Panc1 (cell line): ENCODE results near the gene PDE1C. TPM values are rescaled to one million over a fixed set of nuclear protein-coding genes. Genes with fewer than 3 reads are reported as not detected.

Experiments
- ATAC-seq: fragments of 200-7000 bp; cut with Tn5 transposase; 2 replicates; pipeline ENCODE4 v1.9.1; 2020; ENCODE audit warnings: mild to moderate bottlenecking, moderate library complexity
- BruUV-seq: library from RNA; stranded (reverse); fragments of 400-500 nt; replicated peaks from 2 replicates; lab custom pipeline; 2021; lab: Mats Ljungman, UMichigan
- CTCF ChIA-PET: fragments of 300-600 bp; sonication (Branson Sonifier 250); formaldehyde crosslinking; loops from one replicate; lab custom pipeline; 2022; ENCODE audit warnings: antibody characterized with exemption; lab: Charles Lee
- POLR2A ChIA-PET: fragments of 300-600 bp; sonication (Branson Sonifier 250); formaldehyde crosslinking; loops from one replicate; lab custom pipeline; 2022; ENCODE audit warnings: antibody characterized with exemption; lab: Charles Lee
- DNase-seq: peaks from one replicate; pipeline ENCODE4 v3.0.0-alpha.2; 2010; ENCODE audit warnings: low read depth, low spot score
- H3K27ac ChIP-seq: 2 replicates; pipeline ENCODE4 v1.5.1; 2011; ENCODE audit warnings: mild to moderate bottlenecking, low read length, inconsistent platforms
- H3K27me3 ChIP-seq: fragments of 200-500 bp; sonication (Bioruptor generic); 2 replicates; pipeline ENCODE4 v1.6.0; 2014; ENCODE audit warnings: low read length, inconsistent platforms; ENCODE audit not compliant: control insufficient read depth, insufficient read depth
- H3K36me3 ChIP-seq: fragments of 200-500 bp; sonication (Bioruptor generic); 2 replicates; pipeline ENCODE4 v1.5.1; 2014; ENCODE audit warnings: inconsistent platforms, mild to moderate bottlenecking, low read length, moderate library complexity; ENCODE audit not compliant: control insufficient read depth, insufficient read depth
- H3K4me1 ChIP-seq: 2 replicates; pipeline ENCODE4 v1.5.1; 2011; ENCODE audit warnings: inconsistent platforms, mild to moderate bottlenecking, low read length, moderate library complexity; ENCODE audit not compliant: control insufficient read depth, insufficient read depth
- H3K4me3 ChIP-seq, 2 experiments: 2 replicates each; pipeline ENCODE4 v1.5.1; 2011 to 2012; ENCODE audit warnings: low read depth in 2 of 2, low read length in 2 of 2, mild to moderate bottlenecking in 2 of 2, inconsistent platforms in 1 of 2, moderate library complexity in 1 of 2
- H3K9me3 ChIP-seq: fragments of 200-500 bp; sonication (Bioruptor generic); 2 replicates; pipeline ENCODE4 v1.5.1; 2014; ENCODE audit warnings: low read depth, mild to moderate bottlenecking, inconsistent platforms, low read length, moderate library complexity; ENCODE audit not compliant: control insufficient read depth, insufficient read depth
- POLR2AphosphoS5 ChIP-seq: IDR thresholded peaks from 2 replicates; pipeline ENCODE4 v1.6.1; 2012; ENCODE audit warnings: mild to moderate bottlenecking, low read depth, low read length, moderate library complexity
- SIN3A ChIP-seq: IDR thresholded peaks from 2 replicates; pipeline ENCODE4 v1.6.1; 2012; ENCODE audit warnings: low read depth, mild to moderate bottlenecking, low read length, moderate library complexity, borderline replicate concordance; ENCODE audit not compliant: insufficient read depth
- TCF7L2 ChIP-seq: IDR thresholded peaks from 2 replicates; pipeline ENCODE4 v1.6.1; 2011; ENCODE audit warnings: mild to moderate bottlenecking, low read depth, low read length, inconsistent platforms
- in situ Hi-C: cut with HindIII; loops from 2 replicates; pipeline ENCODE4 v1.10.0; 2016; ENCODE audit warnings: low sequenced_read_pairs, low pct_unique_long_range_greater_than_20kb
- intact Hi-C: fragments of 100-400 bp; cut with micrococcal nuclease; formaldehyde crosslinking; loops from one replicate; pipeline ENCODE4 v1.10.0; 2022; ENCODE audit not compliant: unreplicated experiment
- total RNA-seq: library from RNA; stranded (reverse); gene quantifications from one replicate; pipeline ENCODE4 v1.2.1, GENCODE V29; 2021; ENCODE audit not compliant: unreplicated experiment
- TF ChIP-seq, protein P1 (sequence below): fragments of 450-650 bp; IDR thresholded peaks from 2 replicates; pipeline ENCODE4 v1.5.1; 2017; ENCODE audit warnings: mild to moderate bottlenecking
- TF ChIP-seq, protein P2 (sequence below), 2 experiments: IDR thresholded peaks; 2 replicates each; pipeline ENCODE4 v1.6.1; 2011 to 2012; ENCODE audit warnings: low read depth in 2 of 2, control low read depth in 1 of 2, low read length in 1 of 2, mild to moderate bottlenecking in 1 of 2, moderate library complexity in 1 of 2; ENCODE audit not compliant: insufficient read depth in 1 of 2

The PDE1C gene
- total RNA-seq, 1 experiment from 2014 or later: not detected

DNA sequence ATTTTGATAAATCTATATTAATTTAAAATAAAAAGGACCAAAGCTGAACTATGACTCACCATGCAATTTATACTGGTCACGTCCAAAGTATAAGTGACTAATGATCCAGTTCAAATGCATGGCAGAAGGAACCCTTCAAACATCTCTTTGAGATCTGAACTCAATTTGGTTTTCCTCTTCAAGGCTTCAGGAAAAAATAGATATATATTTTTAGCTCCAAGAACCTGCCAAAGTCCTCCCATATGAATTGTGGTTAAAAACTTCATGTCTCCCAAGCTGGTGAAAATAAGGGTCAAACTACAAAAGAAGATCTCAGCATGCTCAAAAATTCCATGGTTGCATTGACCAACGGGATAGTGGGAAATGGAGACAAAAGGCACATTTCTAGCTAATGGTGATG is 34.6 kb upstream of the PDE1C start:
- DNase-seq (no peak), ATAC-seq (no peak)
- no peaks in the 10 kb centered on the region for H3K4me1 ChIP-seq
- CTCF ChIA-PET: no interaction called here
- BruUV-seq: no TSS peak
- H3K4me3 ChIP-seq: no peak overlapping the region
- H3K9me3 ChIP-seq: no peaks in the 10 kb centered on the region
- no peaks in the 10 kb centered on the region for H3K27me3 ChIP-seq
- TF ChIP-seq, protein P1, sequence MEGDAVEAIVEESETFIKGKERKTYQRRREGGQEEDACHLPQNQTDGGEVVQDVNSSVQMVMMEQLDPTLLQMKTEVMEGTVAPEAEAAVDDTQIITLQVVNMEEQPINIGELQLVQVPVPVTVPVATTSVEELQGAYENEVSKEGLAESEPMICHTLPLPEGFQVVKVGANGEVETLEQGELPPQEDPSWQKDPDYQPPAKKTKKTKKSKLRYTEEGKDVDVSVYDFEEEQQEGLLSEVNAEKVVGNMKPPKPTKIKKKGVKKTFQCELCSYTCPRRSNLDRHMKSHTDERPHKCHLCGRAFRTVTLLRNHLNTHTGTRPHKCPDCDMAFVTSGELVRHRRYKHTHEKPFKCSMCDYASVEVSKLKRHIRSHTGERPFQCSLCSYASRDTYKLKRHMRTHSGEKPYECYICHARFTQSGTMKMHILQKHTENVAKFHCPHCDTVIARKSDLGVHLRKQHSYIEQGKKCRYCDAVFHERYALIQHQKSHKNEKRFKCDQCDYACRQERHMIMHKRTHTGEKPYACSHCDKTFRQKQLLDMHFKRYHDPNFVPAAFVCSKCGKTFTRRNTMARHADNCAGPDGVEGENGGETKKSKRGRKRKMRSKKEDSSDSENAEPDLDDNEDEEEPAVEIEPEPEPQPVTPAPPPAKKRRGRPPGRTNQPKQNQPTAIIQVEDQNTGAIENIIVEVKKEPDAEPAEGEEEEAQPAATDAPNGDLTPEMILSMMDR: no peak
- TF ChIP-seq, protein P2, sequence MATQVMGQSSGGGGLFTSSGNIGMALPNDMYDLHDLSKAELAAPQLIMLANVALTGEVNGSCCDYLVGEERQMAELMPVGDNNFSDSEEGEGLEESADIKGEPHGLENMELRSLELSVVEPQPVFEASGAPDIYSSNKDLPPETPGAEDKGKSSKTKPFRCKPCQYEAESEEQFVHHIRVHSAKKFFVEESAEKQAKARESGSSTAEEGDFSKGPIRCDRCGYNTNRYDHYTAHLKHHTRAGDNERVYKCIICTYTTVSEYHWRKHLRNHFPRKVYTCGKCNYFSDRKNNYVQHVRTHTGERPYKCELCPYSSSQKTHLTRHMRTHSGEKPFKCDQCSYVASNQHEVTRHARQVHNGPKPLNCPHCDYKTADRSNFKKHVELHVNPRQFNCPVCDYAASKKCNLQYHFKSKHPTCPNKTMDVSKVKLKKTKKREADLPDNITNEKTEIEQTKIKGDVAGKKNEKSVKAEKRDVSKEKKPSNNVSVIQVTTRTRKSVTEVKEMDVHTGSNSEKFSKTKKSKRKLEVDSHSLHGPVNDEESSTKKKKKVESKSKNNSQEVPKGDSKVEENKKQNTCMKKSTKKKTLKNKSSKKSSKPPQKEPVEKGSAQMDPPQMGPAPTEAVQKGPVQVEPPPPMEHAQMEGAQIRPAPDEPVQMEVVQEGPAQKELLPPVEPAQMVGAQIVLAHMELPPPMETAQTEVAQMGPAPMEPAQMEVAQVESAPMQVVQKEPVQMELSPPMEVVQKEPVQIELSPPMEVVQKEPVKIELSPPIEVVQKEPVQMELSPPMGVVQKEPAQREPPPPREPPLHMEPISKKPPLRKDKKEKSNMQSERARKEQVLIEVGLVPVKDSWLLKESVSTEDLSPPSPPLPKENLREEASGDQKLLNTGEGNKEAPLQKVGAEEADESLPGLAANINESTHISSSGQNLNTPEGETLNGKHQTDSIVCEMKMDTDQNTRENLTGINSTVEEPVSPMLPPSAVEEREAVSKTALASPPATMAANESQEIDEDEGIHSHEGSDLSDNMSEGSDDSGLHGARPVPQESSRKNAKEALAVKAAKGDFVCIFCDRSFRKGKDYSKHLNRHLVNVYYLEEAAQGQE (IDR thresholded peaks at IDR 0.05; ENCODE audit: insufficient read depth in 1 of 2, low read depth in 2 of 2, low read length in 1 of 2): no peak
- TF ChIP-seq SIN3A: no peak
- TF ChIP-seq POLR2AphosphoS5: no peak
- TF ChIP-seq TCF7L2: no peak
- in situ Hi-C loops (no loop called here), intact Hi-C loops (no loop called here)
- H3K36me3 ChIP-seq: no peaks in the 10 kb centered on the region
- no peak overlapping the region for H3K27ac ChIP-seq
- POLR2A ChIA-PET: no interaction called here

DNA sequence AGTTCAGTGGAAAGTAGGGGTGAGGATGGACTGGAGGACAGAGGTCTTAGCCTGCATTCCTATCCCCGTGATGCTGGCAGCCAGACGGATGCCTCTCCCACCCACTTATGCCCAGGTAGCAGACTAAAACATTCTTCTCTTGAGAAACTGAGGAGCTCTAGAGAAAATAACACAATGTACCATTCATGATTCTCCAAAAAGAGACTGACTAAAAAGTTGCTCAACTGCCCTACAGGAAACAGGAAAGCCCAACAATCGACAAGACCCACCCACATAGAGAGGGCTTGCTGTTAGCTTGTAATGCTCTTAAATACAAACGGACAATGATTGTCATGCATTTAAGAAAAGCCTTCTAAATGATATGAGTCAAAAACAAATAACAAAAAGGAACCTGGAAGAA is 33.2 kb upstream of the PDE1C start:
- DNase-seq: no peak
- CTCF ChIA-PET: no interaction called here
- no peak overlapping the region for H3K27ac ChIP-seq

More for the DNA sequence above, 33.2 kb upstream of the PDE1C start:
- no peaks in the 10 kb centered on the region for H3K27me3 ChIP-seq
- no TSS peak for BruUV-seq
- no peaks in the 10 kb centered on the region for H3K36me3 ChIP-seq
- ATAC-seq: no peak
- in situ Hi-C loops: no loop called here
- no peak overlapping the region for H3K4me3 ChIP-seq
- H3K4me1 ChIP-seq: no peaks in the 10 kb centered on the region
- POLR2A ChIA-PET: no interaction called here
- intact Hi-C loops: no loop called here
- H3K9me3 ChIP-seq: no peaks in the 10 kb centered on the region
- TF ChIP-seq, protein P1: no peak
- TF ChIP-seq POLR2AphosphoS5 (no peak), SIN3A (no peak), TCF7L2 (no peak)
- TF ChIP-seq, protein P2 (IDR thresholded peaks at IDR 0.05; ENCODE audit: insufficient read depth in 1 of 2, low read depth in 2 of 2, low read length in 1 of 2): no peak
